H1 (cell line): ENCODE data around the gene CSPG5. TPM values are rescaled to one million over a fixed set of nuclear protein-coding genes. Genes with fewer than 3 reads are reported as not detected.

Source experiments
- CTCF ChIA-PET: fragments of 300-600 bp; sonication (Branson Sonifier 250); formaldehyde crosslinking; loops from one replicate; lab custom pipeline; 2021; ENCODE audit not compliant: partially characterized antibody; lab: Charles Lee
- POLR2A ChIA-PET: fragments of 300-600 bp; sonication (Branson Sonifier 250); formaldehyde crosslinking; loops from one replicate; lab custom pipeline; 2021; ENCODE audit warnings: inconsistent platforms; ENCODE audit not compliant: partially characterized antibody; lab: Charles Lee
- DNase-seq, 2 experiments: peaks; one replicate each; pipeline versions ENCODE4 v3.0.0 to v3.0.0-alpha.2; 2010 to 2022; ENCODE audit warnings: low spot score in 2 of 2, low read depth in 1 of 2, mixed read lengths in 1 of 2
- FAIRE-seq: peaks from 2 replicates; lab custom pipeline; 2011; peaks lifted over from hg19 to GRCh38; lab: Jason Lieb, UNC
- H2AFZ ChIP-seq: 2 replicates; pipeline ENCODE4 v1.8.1; 2012; ENCODE audit warnings: low read length, inconsistent platforms
- H2AK5ac ChIP-seq: 2 replicates; pipeline ENCODE4 v1.6.1; 2013; ENCODE audit warnings: low read depth, low read length
- H2BK120ac ChIP-seq: replicated peaks from 2 replicates; pipeline ENCODE3; 2013; ENCODE audit warnings: low read depth, low read length, inconsistent platforms
- H2BK12ac ChIP-seq: 2 replicates; pipeline ENCODE4 v1.6.1; 2013; ENCODE audit warnings: low read depth, low read length
- H2BK15ac ChIP-seq: 2 replicates; pipeline ENCODE4 v1.6.1; 2013; ENCODE audit warnings: low read length
- H2BK20ac ChIP-seq: 2 replicates; pipeline ENCODE4 v1.6.1; 2013; ENCODE audit warnings: low read length
- H2BK5ac ChIP-seq: 2 replicates; pipeline ENCODE4 v1.6.1; 2013; ENCODE audit warnings: low read depth, low read length
- H3K14ac ChIP-seq: 2 replicates; pipeline ENCODE4 v1.6.1; 2013; ENCODE audit warnings: inconsistent platforms; ENCODE audit not compliant: insufficient read length
- H3K18ac ChIP-seq: 2 replicates; pipeline ENCODE4 v1.6.1; 2013; ENCODE audit warnings: low read length; ENCODE audit errors: extremely low read depth
- H3K23ac ChIP-seq: 2 replicates; pipeline ENCODE4 v1.6.1; 2013; ENCODE audit warnings: inconsistent platforms; ENCODE audit not compliant: insufficient read length
- H3K23me2 ChIP-seq: 2 replicates; pipeline ENCODE4 v1.6.1; 2013; ENCODE audit warnings: low read depth, low read length
- H3K27ac ChIP-seq: 2 replicates; pipeline ENCODE4 v1.6.1; 2011; ENCODE audit warnings: low read depth, low read length, inconsistent platforms
- H3K27me3 ChIP-seq, 4 experiments: replicated peaks in 1 of 4; 1 replicate in 1 of 4; 2 replicates in 3 of 4; pipeline versions ENCODE4 v1.6.1 to v1.8.1; 2011 to 2013; ENCODE audit warnings: low read length in 3 of 4, mild to moderate bottlenecking in 3 of 4, inconsistent platforms in 2 of 4, mixed read lengths in 2 of 4, moderate library complexity in 1 of 4; ENCODE audit not compliant: control insufficient read depth in 3 of 4, insufficient read depth in 3 of 4; ENCODE audit errors: extremely low read depth in 1 of 4
- H3K36me3 ChIP-seq, 4 experiments: 2 replicates each; pipeline versions ENCODE4 v1.6.1 to v1.8.1; 2011 to 2013; ENCODE audit warnings: mild to moderate bottlenecking in 4 of 4, low read length in 3 of 4, moderate library complexity in 2 of 4, control low read depth in 1 of 4, inconsistent platforms in 1 of 4; ENCODE audit not compliant: insufficient read depth in 4 of 4, control insufficient read depth in 2 of 4
- H3K4ac ChIP-seq: replicated peaks from 2 replicates; pipeline ENCODE3; 2013; ENCODE audit warnings: low read length, low read depth, mixed read lengths, inconsistent platforms; ENCODE audit not compliant: insufficient read length
- H3K4me1 ChIP-seq, 4 experiments: replicated peaks in 1 of 4; 1 replicate in 1 of 4; 2 replicates in 3 of 4; pipeline versions ENCODE4 v1.6.1 to v1.8.1; 2011 to 2013; ENCODE audit warnings: low read length in 3 of 4, inconsistent platforms in 2 of 4, mixed read lengths in 1 of 4; ENCODE audit not compliant: insufficient read depth in 4 of 4, control insufficient read depth in 3 of 4
- H3K4me2 ChIP-seq, 2 experiments: 2 replicates each; pipeline versions ENCODE4 v1.6.1 to v1.8.1; 2011 to 2013; ENCODE audit warnings: low read depth in 2 of 2, low read length in 2 of 2, control low read depth in 1 of 2, inconsistent platforms in 1 of 2, mild to moderate bottlenecking in 1 of 2; ENCODE audit not compliant: insufficient read depth in 1 of 2
- H3K4me3 ChIP-seq, 4 experiments: fragments of 200-600, 300-600 bp in 1 of 4; sonication (generic), shearing (Covaris generic), sonication (Bioruptor Twin) in 1 of 4; 2 replicates each; pipeline versions ENCODE4 v1.5.1 to v1.8.1; 2011 to 2016; ENCODE audit warnings: low read length in 4 of 4, low read depth in 3 of 4, control low read depth in 2 of 4, inconsistent platforms in 2 of 4, mild to moderate bottlenecking in 2 of 4, mixed read lengths in 1 of 4, moderate library complexity in 1 of 4; ENCODE audit not compliant: insufficient read depth in 2 of 4; ENCODE audit errors: extremely low read depth in 1 of 4
- H3K56ac ChIP-seq: replicated peaks from 2 replicates; pipeline ENCODE3; 2013; ENCODE audit warnings: low read depth, mild to moderate bottlenecking, mixed read lengths, low read length, inconsistent platforms; ENCODE audit not compliant: insufficient read length
- H3K79me1 ChIP-seq: 2 replicates; pipeline ENCODE4 v1.6.1; 2013; ENCODE audit warnings: low read depth, low read length, control low read depth
- H3K79me2 ChIP-seq, 2 experiments: 2 replicates each; pipeline versions ENCODE4 v1.6.1 to v1.8.1; 2012 to 2013; ENCODE audit warnings: low read length in 2 of 2, mild to moderate bottlenecking in 2 of 2, inconsistent platforms in 1 of 2; ENCODE audit not compliant: insufficient read depth in 2 of 2, control insufficient read depth in 1 of 2
- H3K9ac ChIP-seq, 4 experiments: replicated peaks in 1 of 4; 1 replicate in 1 of 4; 2 replicates in 3 of 4; pipeline versions ENCODE4 v1.6.1 to v1.8.1; 2011 to 2013; ENCODE audit warnings: low read depth in 3 of 4, low read length in 3 of 4, control low read depth in 2 of 4, mild to moderate bottlenecking in 2 of 4, moderate library complexity in 2 of 4, inconsistent platforms in 1 of 4; ENCODE audit errors: extremely low read depth in 1 of 4
- H3K9me3 ChIP-seq, 2 experiments: 2 replicates each; pipeline versions ENCODE4 v1.6.1 to v1.8.1; 2012 to 2013; ENCODE audit warnings: mild to moderate bottlenecking in 2 of 2, moderate library complexity in 2 of 2, control low read depth in 1 of 2, inconsistent platforms in 1 of 2, low read depth in 1 of 2, low read length in 1 of 2, mixed read lengths in 1 of 2; ENCODE audit not compliant: insufficient read depth in 2 of 2
- H4K20me1 ChIP-seq, 2 experiments: replicated peaks in 1 of 2; 2 replicates each; pipeline versions ENCODE3 to v1.8.1; 2011 to 2013; ENCODE audit warnings: inconsistent platforms in 2 of 2, low read length in 2 of 2, mild to moderate bottlenecking in 1 of 2; ENCODE audit not compliant: insufficient read depth in 2 of 2, control insufficient read depth in 1 of 2
- H4K5ac ChIP-seq: 2 replicates; pipeline ENCODE4 v1.6.1; 2013; ENCODE audit warnings: low read length, low read depth, mixed read lengths, inconsistent platforms; ENCODE audit not compliant: insufficient read length
- H4K8ac ChIP-seq: 2 replicates; pipeline ENCODE4 v1.8.0; 2013; ENCODE audit warnings: mild to moderate bottlenecking, moderate library complexity, low read length, inconsistent platforms; ENCODE audit not compliant: insufficient read depth; ENCODE audit errors: extremely low read depth
- H4K91ac ChIP-seq: replicated peaks from 2 replicates; pipeline ENCODE3; 2013; ENCODE audit warnings: low read length, mixed read lengths, inconsistent platforms; ENCODE audit not compliant: insufficient read length
- TEAD4 ChIP-seq: IDR thresholded peaks from 2 replicates; pipeline ENCODE4 v1.6.1; 2012; ENCODE audit warnings: low read depth, low read length, inconsistent platforms, mixed read lengths
- WGBS, 2 experiments: shearing (Covaris generic) in 1 of 2; methylation state at CpG; one replicate each; pipeline versions ENCODE4 v1.1.6 to v1.1.7; 2013 to 2015; ENCODE audit warnings: low lambda C conversion rate in 2 of 2, mixed read lengths in 2 of 2, inconsistent platforms in 1 of 2, low coverage in 1 of 2, missing lambda C conversion rate in 1 of 2; ENCODE audit not compliant: insufficient replicate concordance in 2 of 2, insufficient coverage in 1 of 2, insufficient read length in 1 of 2; ENCODE audit errors: extremely low coverage in 1 of 2, missing lambda C conversion rate in 1 of 2; 5-methylcytosine and 5-hydroxymethylcytosine counted together
- polyA plus RNA-seq, 7 experiments: library from polyadenylated mRNA; depleted of rRNA in 3 of 7; stranded (reverse) in 5 of 7; unstranded in 2 of 7; fragments of >200 nt in 5 of 7; fragments of 200-250 nt in 2 of 7; gene quantifications; 1 replicate in 5 of 7; 2 replicates in 1 of 7; 4 replicates in 1 of 7; pipeline versions ENCODE4 v1.2.1 to v1.2.3, GENCODE V29; 2011 to 2013; ENCODE audit warnings: missing spikeins in 2 of 7, mixed read lengths in 2 of 7
- total RNA-seq: library from RNA; stranded (reverse); fragmentation: NEBNext Ultra II Directional; extraction: Animal tissue kit (Norgen Biotek cat#: 25700); gene quantifications from 2 replicates; pipeline ENCODE4 v1.2.1, GENCODE V29; 2021

Gene CSPG5
- total and polyA plus RNA-seq, 2 of the 8 experiments (the other 6 are each of a cell fraction or from before 2014, with no cell fraction given) = 2.1 to 7.4 TPM

DNA sequence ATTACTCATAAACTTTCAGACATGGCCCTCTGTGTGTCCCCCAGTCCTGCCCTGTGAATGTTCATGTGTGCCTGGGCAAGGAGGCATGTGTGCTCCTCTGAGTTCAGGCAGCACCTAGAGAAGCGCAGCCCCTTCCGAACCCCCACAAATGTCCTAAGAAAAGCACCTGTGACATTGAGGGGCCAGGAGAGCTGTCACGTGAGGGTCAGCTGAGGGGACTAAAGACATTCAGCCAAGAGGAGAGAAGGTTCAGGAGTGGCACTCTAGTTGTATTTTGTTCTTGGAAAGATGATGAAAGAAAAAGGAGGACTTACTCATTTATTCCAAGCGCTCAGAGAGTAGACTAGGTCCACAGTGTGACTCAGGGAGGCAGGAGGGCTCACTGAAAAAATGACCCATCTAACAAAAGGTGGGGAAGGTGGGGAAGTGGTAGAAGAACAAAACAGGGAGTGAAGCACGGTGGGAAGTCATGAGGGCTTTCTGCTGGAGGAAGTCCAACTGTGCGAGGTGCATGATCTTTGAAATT, 37.0 kb downstream of the CSPG5 start:
- H3K79me2 ChIP-seq = no peaks in the 10 kb centered on the region
- no peak overlapping the region for H3K9ac ChIP-seq
- no peak overlapping the region for H3K4me3 ChIP-seq
- H2AK5ac ChIP-seq = no peak overlapping the region
- H3K4me2 ChIP-seq = no peak overlapping the region
- ChIA-PET CTCF (interaction anchor here (1.1 kb wide), 2 partner anchors 14 to 120 kb away, joined by 3 to 4 read pairs; no protein-coding TSS in a partner anchor), POLR2A (no interaction called here)
- no peak overlapping the region for H2BK20ac ChIP-seq
- H3K27ac ChIP-seq = no peak overlapping the region
- no peak overlapping the region for H4K5ac ChIP-seq
- H3K36me3 ChIP-seq = no peaks in the 10 kb centered on the region
- no peaks in the 10 kb centered on the region for H3K23me2 ChIP-seq
- 66% methylated on average over 6 of the region's 6 CpGs; no CpG with 5 or more reads in 1 of the 2 experiments for WGBS, 2 experiments
- no peak overlapping the region; the same call in 1 of the 2 replicates for H2BK5ac ChIP-seq
- H2BK120ac ChIP-seq = no peak overlapping the region
- no peak for DNase-seq
- H3K23ac ChIP-seq = no peak overlapping the region
- H3K18ac ChIP-seq = no peak overlapping the region
- no peaks in the 10 kb centered on the region; a peak in 1 of 7 replicates for H3K27me3 ChIP-seq
- no peak overlapping the region for H3K56ac ChIP-seq
- no peak for FAIRE-seq
- no peak overlapping the region for H2BK15ac ChIP-seq
- no peak overlapping the region for H3K4ac ChIP-seq
- no peak overlapping the region for H2AFZ ChIP-seq
- no peak overlapping the region for H4K91ac ChIP-seq
- no peak for TF ChIP-seq TEAD4
- TF ChIP-seq, all 59 proteins: peak for 0
- no peak overlapping the region for H3K14ac ChIP-seq
- H3K9me3 ChIP-seq = no peaks in the 10 kb centered on the region
- H4K20me1 ChIP-seq = no peaks in the 10 kb centered on the region
- no peak overlapping the region for H2BK12ac ChIP-seq
- H3K4me1 ChIP-seq = no peaks in the 10 kb centered on the region; a peak in 1 of 7 replicates
- H3K79me1 ChIP-seq = no peaks in the 10 kb centered on the region
- no peak overlapping the region for H4K8ac ChIP-seq
